NCI-H187 treated with DMSO at 0.1 percent for 48 hours (cell line): ENCODE measurements around the gene ANTXRL.
"Not testable (repeated sequence)": the region's sequence is repeated elsewhere in the genome, so short reads cannot be mapped to it uniquely, and the experiment has no call there.

ENCODE experiments used
- DNase-seq: peaks from one replicate; lab custom pipeline; 2025; lab: John Stamatoyannopoulos, UW

Gene ANTXRL

GRCh38 chr10:46273506-46274477 lies 13.0 kb upstream of the ANTXRL start:
- no peak for DNase-seq

GRCh38 chr10:46277840-46278239 lies 9.0 kb upstream of the ANTXRL start:
- DNase-seq = no peak

- DNase-seq = not testable (repeated sequence)
These were observed 4.4 kb upstream of the ANTXRL start for GRCh38 chr10:46282421-46282831.

GRCh38 chr10:46282842-46283574 lies 3.8 kb upstream of the ANTXRL start:
- no peak for DNase-seq

- no peak for DNase-seq
These were observed 3.1 kb upstream of the ANTXRL start for GRCh38 chr10:46283580-46284285.

GRCh38 chr10:46284286-46285229 lies 2.2 kb upstream of the ANTXRL start:
- no peak for DNase-seq

GRCh38 chr10:46285300-46285699 lies 1.5 kb upstream of the ANTXRL start:
- no peak for DNase-seq

- DNase-seq = no peak
These were observed 704 bp upstream of the ANTXRL start for GRCh38 chr10:46285966-46286620.

GRCh38 chr10:46287846-46288477 lies 1.2 kb downstream of the ANTXRL start:
- DNase-seq = no peak

- no peak for DNase-seq
These were observed 1.9 kb downstream of the ANTXRL start for GRCh38 chr10:46288601-46289206.

GRCh38 chr10:46289209-46289810 lies 2.5 kb downstream of the ANTXRL start:
- no peak for DNase-seq

- DNase-seq = no peak
These were observed 3.5 kb downstream of the ANTXRL start for GRCh38 chr10:46290101-46290886.

GRCh38 chr10:46291817-46292572 lies 5.2 kb downstream of the ANTXRL start:
- no peak for DNase-seq

GRCh38 chr10:46292573-46293023 lies 5.8 kb downstream of the ANTXRL start:
- no peak for DNase-seq

- no peak for DNase-seq
These were observed 6.4 kb downstream of the ANTXRL start for GRCh38 chr10:46293228-46293627.

- no peak for DNase-seq
These were observed 7.2 kb downstream of the ANTXRL start for GRCh38 chr10:46293832-46294640.
